NCI-H1694 (cell line): ENCODE results near the gene C11orf91.
"Not testable (repeated sequence)": the region's sequence is repeated elsewhere in the genome, so short reads cannot be mapped to it uniquely, and the experiment has no call there.

ENCODE experiments used
- DNase-seq: peaks from one replicate; lab custom pipeline; 2025; lab: John Stamatoyannopoulos, UW

C11orf91 gene

GRCh38 chr11:33700502-33701271 lies at the start of gene C11orf91:
Gene C11orf91 (minus strand): TSS chr11:33700826. CDS start chr11:33700740, 86 bp downstream.
- DNase-seq, result peak; percentile 63

- peak; percentile 19 for DNase-seq
Observed at GRCh38 chr11:33747979-33748378, 47.4 kb upstream of the C11orf91 start.

GRCh38 chr11:33743291-33743690 lies 42.7 kb upstream of the C11orf91 start:
- DNase-seq, result no peak

- DNase-seq, result peak; percentile 14
Observed at GRCh38 chr11:33742249-33742851, 41.7 kb upstream of the C11orf91 start.

GRCh38 chr11:33741806-33742205 lies 41.2 kb upstream of the C11orf91 start:
- no peak for DNase-seq

GRCh38 chr11:33737362-33737821 lies 36.8 kb upstream of the C11orf91 start:
- DNase-seq, result no peak

- DNase-seq, result peak; percentile 74
Observed at GRCh38 chr11:33736148-33736812, 35.7 kb upstream of the C11orf91 start, which contains the start of gene CD59. Gene CD59 (minus strand): TSS chr11:33736423. CDS start chr11:33722445, 13,978 bp downstream.

GRCh38 chr11:33735271-33736147 lies 34.9 kb upstream of the C11orf91 start:
- DNase-seq, result no peak

GRCh38 chr11:33734441-33735270 lies 34.0 kb upstream of the C11orf91 start:
- no peak for DNase-seq

GRCh38 chr11:33733980-33734379 lies 33.4 kb upstream of the C11orf91 start:
- no peak for DNase-seq

GRCh38 chr11:33731723-33732531 lies 31.3 kb upstream of the C11orf91 start:
- no peak for DNase-seq

- DNase-seq, result no peak
Observed at GRCh38 chr11:33730716-33731115, 30.1 kb upstream of the C11orf91 start.

GRCh38 chr11:33729072-33729664 lies 28.5 kb upstream of the C11orf91 start:
- not testable (repeated sequence) for DNase-seq

- not testable (repeated sequence) for DNase-seq
Observed at GRCh38 chr11:33727539-33727938, 26.9 kb upstream of the C11orf91 start.

- no peak for DNase-seq
Observed at GRCh38 chr11:33725496-33725895, 24.9 kb upstream of the C11orf91 start.

- no peak for DNase-seq
Observed at GRCh38 chr11:33724644-33725035, 24.0 kb upstream of the C11orf91 start.

- DNase-seq, result no peak
Observed at GRCh38 chr11:33723238-33723881, 22.7 kb upstream of the C11orf91 start.

- no peak for DNase-seq
Observed at GRCh38 chr11:33722590-33723234, 22.1 kb upstream of the C11orf91 start.

GRCh38 chr11:33721984-33722383 lies 21.4 kb upstream of the C11orf91 start:
- DNase-seq, result no peak
